ENCODE data around the gene ATP8A2.
A peak's percentile ranks its signal among the peaks of the same experiment; 100 is the strongest.

Gene ATP8A2

GRCh38 chr13:25683056-25683455 lies 311.3 kb downstream of the ATP8A2 start:
- DNase-seq (ENCODE audit: low read depth, low spot score) = no peak

- no peak for DNase-seq (ENCODE audit: low read depth, low spot score)
Observed at GRCh38 chr13:25683662-25684370, 312.0 kb downstream of the ATP8A2 start.

GRCh38 chr13:25684491-25684890 lies 312.7 kb downstream of the ATP8A2 start:
- DNase-seq (ENCODE audit: low read depth, low spot score) = no peak

- no peak for DNase-seq (ENCODE audit: low read depth, low spot score)
Observed at GRCh38 chr13:25686831-25687470, 315.2 kb downstream of the ATP8A2 start.

GRCh38 chr13:25687471-25688225 lies 315.9 kb downstream of the ATP8A2 start:
- no peak for DNase-seq (ENCODE audit: low read depth, low spot score)

- no peak for DNase-seq (ENCODE audit: low read depth, low spot score)
Observed at GRCh38 chr13:25688536-25688935, 316.8 kb downstream of the ATP8A2 start.

- DNase-seq (ENCODE audit: low read depth, low spot score) = no peak
Observed at GRCh38 chr13:25689539-25689938, 317.8 kb downstream of the ATP8A2 start.

- no peak for DNase-seq (ENCODE audit: low read depth, low spot score)
Observed at GRCh38 chr13:25690582-25690981, 318.8 kb downstream of the ATP8A2 start.

GRCh38 chr13:25691654-25692053 lies 319.9 kb downstream of the ATP8A2 start:
- DNase-seq (ENCODE audit: low read depth, low spot score) = no peak

GRCh38 chr13:25692099-25692498 lies 320.3 kb downstream of the ATP8A2 start:
- DNase-seq (ENCODE audit: low read depth, low spot score) = peak; percentile 13

- DNase-seq (ENCODE audit: low read depth, low spot score) = no peak
Observed at GRCh38 chr13:25699056-25699455, 327.3 kb downstream of the ATP8A2 start.

GRCh38 chr13:25699600-25699999 lies 327.8 kb downstream of the ATP8A2 start:
- no peak for DNase-seq (ENCODE audit: low read depth, low spot score)

- no peak for DNase-seq (ENCODE audit: low read depth, low spot score)
Observed at GRCh38 chr13:25701304-25701703, 329.5 kb downstream of the ATP8A2 start.

- no peak for DNase-seq (ENCODE audit: low read depth, low spot score)
Observed at GRCh38 chr13:25702386-25702785, 330.6 kb downstream of the ATP8A2 start.

GRCh38 chr13:25707726-25708125 lies 336.0 kb downstream of the ATP8A2 start:
- no peak for DNase-seq (ENCODE audit: low read depth, low spot score)

GRCh38 chr13:25708268-25708667 lies 336.5 kb downstream of the ATP8A2 start:
- no peak for DNase-seq (ENCODE audit: low read depth, low spot score)

- DNase-seq (ENCODE audit: low read depth, low spot score) = no peak
Observed at GRCh38 chr13:25709088-25709487, 337.3 kb downstream of the ATP8A2 start.

- no peak for DNase-seq (ENCODE audit: low read depth, low spot score)
Observed at GRCh38 chr13:25715760-25716159, 344.0 kb downstream of the ATP8A2 start.

GRCh38 chr13:25717666-25718197 lies 346.0 kb downstream of the ATP8A2 start:
- no peak for DNase-seq (ENCODE audit: low read depth, low spot score)

- no peak for DNase-seq (ENCODE audit: low read depth, low spot score)
Observed at GRCh38 chr13:25719666-25720065, 347.9 kb downstream of the ATP8A2 start.

GRCh38 chr13:25722893-25723292 lies 351.1 kb downstream of the ATP8A2 start:
- DNase-seq (ENCODE audit: low read depth, low spot score) = no peak

GRCh38 chr13:25725104-25725503 lies 353.3 kb downstream of the ATP8A2 start:
- DNase-seq (ENCODE audit: low read depth, low spot score) = no peak

Data from ELF-1 (cell line).